Stimulated activated CD4-positive, alpha-beta T cell treated with anti-CD3 and anti-CD28 coated beads, Interleukin-4, amount 100 ng/mL, for 1 hour (primary cell): ENCODE data around the gene TMEM120A.

Experiments
- DNase-seq: peaks from one replicate; pipeline ENCODE4 v3.0.0-alpha.2; 2020

Gene TMEM120A

DNA sequence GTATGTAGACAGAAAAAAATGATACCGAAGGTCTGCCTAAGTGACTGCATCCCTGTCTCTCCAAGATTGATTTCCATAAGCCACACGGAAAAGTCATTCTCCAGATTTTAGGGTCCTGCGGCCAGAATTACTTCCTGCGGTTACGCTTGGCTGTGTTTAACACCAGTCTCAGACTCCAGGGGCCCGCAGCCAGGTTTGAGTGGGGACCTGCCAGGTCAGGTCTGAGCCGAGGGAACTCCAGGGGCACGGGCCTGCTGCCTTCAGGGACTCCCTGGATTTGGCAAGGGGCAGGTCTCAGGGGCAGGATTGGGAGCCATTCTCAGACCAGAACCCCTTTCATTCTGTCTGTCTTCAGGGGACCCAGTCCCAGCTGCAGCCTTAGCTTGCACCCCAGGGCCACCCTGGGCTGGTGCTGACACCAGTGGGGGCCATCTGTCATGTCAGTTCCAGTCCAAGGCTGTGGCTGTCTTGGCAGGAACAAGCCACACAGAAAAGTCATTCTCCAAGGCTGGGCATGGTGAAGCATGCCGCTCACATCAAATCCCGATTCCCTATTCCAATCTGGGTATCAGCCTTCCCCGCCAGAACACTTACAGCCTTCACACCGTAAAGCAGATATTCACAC, 39.0 kb downstream of the TMEM120A start:
- no peak for DNase-seq

DNA sequence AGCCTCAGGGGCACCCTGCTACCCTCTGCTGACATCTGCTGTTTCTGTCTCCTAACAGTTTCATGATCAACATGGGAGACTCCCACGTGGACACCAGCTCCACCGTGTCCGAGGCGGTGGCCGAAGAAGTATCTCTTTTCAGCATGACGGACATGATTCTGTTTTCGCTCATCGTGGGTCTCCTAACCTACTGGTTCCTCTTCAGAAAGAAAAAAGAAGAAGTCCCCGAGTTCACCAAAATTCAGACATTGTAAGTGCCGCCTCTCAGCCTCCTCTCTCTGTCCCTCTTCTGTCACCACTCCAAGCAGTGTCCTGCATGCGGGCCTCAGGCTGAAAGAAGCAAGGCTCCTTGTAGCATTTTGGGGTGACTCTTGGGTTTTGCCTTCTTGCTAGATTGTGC, 40.5 kb downstream of the TMEM120A start:
- no peak for DNase-seq

DNA sequence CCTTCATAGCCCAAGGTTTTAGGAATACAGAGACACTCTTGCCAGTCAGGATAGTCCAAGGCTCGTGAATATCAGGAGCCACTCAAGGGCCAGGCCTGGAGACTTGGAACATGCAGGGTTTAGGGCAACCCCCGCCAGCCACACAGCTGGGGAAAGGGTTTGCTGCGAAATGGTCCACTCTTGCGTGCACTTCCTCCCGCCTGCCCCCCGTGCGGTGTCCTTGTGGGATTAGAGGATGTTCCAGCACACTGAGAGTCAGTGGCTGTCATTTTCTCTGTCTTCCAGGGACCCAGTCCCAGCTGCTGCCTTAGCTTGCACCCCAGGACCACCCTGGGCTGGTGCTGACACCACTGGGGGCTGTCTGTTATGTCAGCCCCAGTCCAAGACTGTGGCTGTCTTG, 41.0 kb downstream of the TMEM120A start:
- no peak for DNase-seq

DNA sequence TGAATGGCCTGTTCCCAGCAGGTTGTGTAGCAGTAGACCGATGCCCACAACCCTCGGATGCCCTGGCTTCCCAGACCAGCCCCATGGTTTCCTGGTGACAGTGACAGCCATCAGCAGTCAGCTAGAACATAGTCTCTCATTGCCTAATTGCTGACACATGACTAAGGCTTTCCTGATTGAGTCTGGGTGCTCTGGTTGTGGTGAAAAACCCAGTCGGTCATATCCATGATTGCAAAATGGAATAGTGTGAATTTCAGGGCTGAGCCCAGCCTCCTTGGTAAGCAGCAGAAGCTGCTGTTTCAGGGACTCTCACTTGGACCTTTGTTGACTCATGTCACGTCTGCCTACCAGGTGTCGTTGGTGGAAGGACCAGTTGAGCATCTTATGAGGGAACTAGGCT, 42.9 kb downstream of the TMEM120A start:
- DNase-seq: no peak

DNA sequence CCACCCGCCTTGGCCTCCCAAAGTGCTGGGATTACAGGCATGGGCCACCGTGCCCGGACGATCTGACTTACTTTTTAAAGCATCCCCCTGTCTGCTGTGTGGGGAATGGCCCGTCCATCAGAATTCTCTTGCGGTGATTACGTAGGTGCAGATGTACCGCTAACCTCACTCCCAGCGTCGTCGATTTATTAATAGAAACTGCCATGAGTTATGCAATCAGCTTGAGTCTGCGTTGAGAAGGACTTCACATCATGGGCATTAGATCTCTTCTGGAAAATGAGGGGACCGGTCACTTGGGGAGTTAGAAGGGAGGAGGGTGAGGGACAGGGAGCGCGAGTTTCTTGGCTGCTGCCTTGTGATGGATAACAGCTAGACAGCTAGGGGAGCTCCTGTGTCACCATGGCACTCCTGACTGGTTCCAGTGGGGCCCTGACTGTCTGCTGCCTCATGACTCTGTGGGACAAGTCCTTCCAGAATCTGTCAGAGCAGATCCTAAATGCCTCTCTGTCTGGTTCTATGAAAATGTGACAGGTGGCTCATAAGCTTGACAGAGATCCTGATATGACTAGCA, 44.2 kb downstream of the TMEM120A start:
- no peak for DNase-seq

DNA sequence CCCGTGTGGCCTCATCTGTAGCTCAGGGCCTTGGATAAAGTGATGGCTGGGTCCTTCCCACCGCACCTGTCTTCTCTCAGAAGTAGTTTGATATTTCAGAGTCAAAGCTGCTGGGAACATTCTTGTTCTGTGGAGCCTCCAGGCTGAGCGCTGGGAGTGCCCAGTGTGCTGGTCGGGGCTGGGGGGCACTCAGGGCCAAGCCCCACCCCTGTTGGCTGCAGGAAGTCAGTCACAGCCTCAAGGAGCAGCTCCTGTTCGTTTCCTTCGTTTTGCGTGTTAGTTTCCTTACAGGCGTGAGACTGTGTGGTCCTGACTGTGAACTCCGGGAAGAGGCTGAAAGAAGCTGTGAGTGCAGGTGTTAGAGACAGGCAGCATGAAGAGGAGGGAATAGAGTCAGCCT, 46.2 kb downstream of the TMEM120A start:
- DNase-seq: no peak

DNA sequence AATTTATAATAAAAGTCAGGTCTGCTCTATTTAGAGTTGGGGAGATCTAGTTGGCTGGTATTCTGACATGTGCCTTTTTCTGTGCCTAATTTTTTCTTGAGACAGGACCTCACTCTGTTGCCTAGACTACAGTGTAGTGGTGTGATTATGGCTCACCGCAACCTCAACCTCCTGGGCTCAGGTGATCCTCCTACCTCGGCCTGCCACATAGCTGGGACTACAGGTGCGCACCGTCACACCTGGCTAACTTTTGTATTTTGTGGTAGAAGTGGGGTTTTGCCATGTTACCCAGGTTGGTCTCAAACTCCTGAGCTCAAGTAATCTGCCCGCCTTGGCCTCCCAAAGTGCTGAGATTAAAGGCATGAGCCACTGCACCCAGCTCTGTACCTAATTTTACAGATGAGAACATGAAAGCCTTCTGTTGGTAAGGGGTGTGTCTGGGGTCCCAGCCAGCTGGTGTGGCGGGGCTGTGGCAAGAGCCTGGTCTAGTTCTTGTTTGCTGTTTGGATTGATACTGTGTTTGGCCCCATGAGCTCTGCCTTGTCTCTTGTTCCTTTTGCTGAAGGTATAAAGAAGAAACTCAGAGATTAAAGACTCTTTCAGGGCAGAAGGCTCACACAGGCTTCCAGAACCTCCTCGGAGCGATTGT, 48.1 kb downstream of the TMEM120A start:
- no peak for DNase-seq

DNA sequence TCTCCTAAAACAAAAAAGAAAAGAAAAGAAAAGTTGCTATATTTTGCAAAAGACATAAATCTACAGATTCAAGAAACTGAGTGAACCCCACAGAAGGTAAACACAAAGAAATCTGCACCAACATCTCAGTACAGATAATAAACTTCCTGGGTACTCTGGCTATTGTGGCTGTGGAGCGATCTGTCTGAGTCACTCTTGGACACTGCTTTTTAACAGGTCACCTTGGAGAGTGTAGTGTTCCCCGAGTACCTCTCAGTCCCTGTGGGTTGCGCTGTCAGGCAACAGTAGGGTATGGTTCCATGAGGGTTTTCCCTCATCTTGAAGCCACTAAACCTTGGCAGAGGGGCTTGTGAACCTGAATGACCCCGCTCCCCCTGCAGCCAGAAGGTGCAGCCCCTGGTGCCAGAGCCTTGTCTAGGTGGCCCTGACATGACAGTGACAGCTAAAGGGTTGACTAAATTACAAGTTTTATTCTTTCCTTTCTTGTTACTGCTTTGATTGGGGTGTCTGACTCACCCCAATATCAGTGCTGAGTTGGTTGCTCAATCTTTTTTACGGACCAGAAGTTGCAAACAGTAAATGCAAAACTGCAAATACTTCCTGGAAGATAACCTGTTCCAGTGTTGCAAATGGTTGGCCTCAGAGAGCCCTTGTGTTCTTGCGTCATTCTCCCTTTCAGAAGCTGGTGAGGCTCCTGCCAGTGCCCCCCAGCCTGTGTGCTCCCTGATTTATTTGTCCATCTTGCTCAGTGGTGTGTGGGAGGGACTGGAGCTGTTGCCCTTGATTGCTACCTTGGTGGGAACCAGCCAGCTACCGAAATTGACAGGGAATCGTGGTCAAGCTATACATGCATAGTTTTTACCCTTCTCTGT, 48.9 kb downstream of the TMEM120A start:
- no peak for DNase-seq

DNA sequence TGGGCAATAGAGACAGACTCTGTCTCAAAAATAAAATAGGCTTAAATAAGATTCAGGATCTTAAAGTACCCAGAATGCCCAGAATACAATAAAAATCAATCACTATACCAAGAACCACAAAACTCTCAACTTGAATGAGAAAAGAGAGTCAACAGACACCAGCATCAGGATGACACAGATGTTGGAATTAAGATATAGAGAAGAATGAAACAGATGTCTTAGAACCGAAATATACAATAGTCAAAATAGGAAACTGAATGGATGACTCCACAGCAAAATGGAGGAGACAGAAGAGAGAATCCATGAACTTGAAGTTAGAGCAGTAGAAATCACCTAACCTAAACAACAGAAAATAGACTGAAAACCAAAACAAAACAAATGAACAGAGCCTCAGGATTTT, 49.9 kb downstream of the TMEM120A start:
- DNase-seq: no peak

DNA sequence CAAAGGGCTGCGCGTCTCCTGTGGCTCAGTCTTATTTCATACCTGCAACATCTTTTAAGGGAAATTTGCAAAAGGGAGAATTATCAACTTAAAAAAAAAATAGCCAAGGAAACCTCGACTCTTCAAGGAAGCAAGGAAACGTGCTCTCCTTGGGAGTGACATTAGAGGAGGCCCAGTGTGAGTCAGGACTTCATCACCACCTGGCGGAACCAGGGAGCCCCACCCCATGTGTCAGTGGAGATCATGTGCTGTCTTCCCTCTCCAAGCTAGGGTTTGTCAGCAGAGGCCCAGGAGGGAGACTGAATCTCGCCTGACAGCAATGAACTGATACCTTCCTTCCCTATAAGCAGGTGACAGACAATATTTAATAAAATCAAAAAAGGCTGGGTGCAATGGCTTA, 50.5 kb downstream of the TMEM120A start:
- DNase-seq: no peak

DNA sequence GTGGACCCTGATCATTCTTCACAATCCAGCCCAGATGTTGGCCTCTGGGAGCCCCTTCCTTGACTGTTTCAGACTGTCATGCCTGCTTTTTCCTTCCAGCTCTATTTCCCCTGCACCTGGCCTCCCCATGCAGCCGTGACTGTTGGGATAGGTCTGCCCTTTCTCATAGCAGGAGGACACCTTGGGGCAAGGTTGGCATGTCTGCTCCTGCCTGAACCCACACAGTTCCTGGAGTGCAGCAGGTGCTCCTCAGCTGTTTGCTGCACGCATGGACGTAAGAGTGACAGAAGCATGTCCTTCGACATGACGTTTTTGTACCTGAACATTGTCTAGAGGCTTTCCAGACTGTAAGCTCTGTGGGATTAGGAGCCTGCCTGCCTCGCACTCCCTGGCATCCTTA, 55.5 kb downstream of the TMEM120A start:
- DNase-seq: no peak

DNA sequence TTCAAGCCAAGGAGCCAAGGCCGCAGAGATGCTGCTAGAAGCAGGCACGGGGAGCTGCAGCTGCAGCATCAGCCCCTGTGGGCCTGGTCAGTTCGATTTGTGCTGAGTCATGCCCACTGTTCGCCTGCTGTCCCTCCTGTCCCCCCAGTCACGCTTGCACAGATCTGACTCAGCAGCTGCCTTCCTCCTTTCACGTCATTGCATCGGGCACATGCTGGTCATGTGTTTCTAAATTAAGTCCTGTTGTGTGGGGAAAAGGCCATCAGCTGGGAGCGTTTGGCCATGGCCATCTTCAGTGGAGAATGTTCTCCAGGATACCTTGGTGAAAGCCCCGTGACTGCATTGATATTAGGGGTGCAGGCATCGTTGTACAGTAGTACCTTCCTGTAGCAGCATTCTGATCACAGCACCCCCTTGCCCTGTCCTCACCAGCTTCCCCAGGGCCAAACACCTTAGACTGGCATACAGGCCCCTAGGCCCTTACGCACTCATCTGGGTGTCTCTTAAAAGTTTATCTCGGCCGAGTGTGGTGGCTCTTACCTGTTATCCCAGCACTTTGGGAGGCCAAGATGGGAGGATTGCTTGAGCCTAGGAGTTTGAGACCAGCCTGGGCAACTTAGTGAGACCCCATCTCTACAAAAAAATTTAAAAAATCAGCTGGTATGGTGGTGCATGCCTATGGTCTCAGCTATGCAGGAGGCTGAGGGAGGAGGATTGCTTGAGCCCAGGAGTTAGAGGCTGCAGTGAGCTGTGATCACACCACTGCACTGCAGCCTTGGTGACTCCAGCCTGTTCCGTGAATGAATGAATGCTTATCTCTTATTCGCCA, 56.2 kb downstream of the TMEM120A start:
- no peak for DNase-seq
